ENCODE data around the gene SPATS1.
"Not testable (repeated sequence)": the region's sequence is repeated elsewhere in the genome, so short reads cannot be mapped to it uniquely, and the experiment has no call there.

Gene SPATS1

GRCh38 chr6:44312901-44313788 is 29.3 kb upstream of the SPATS1 start, which contains the start of gene AARS2:
TSS of gene AARS2 (minus strand) at chr6:44313347. CDS start at chr6:44313323, 24 bp downstream.
- DNase-seq = peak; percentile 72

- not testable (repeated sequence) for DNase-seq
Measured at GRCh38 chr6:44314657-44315056, 27.8 kb upstream of the SPATS1 start.

- no peak for DNase-seq
Measured at GRCh38 chr6:44315516-44315915, 26.9 kb upstream of the SPATS1 start.

- no peak for DNase-seq
Measured at GRCh38 chr6:44315951-44316350, 26.5 kb upstream of the SPATS1 start.

GRCh38 chr6:44316481-44316880 is 26.0 kb upstream of the SPATS1 start:
- DNase-seq = no peak

- DNase-seq = not testable (repeated sequence)
Measured at GRCh38 chr6:44317136-44317631, 25.3 kb upstream of the SPATS1 start.

GRCh38 chr6:44321210-44321609 is 21.2 kb upstream of the SPATS1 start:
- DNase-seq = no peak

GRCh38 chr6:44327096-44327495 is 15.4 kb upstream of the SPATS1 start:
- DNase-seq = no peak

- DNase-seq = no peak
Measured at GRCh38 chr6:44327760-44328159, 14.7 kb upstream of the SPATS1 start.

- not testable (repeated sequence) for DNase-seq
Measured at GRCh38 chr6:44328203-44328602, 14.2 kb upstream of the SPATS1 start.

GRCh38 chr6:44329858-44330257 is 12.6 kb upstream of the SPATS1 start:
- no peak for DNase-seq

- no peak for DNase-seq
Measured at GRCh38 chr6:44332585-44332984, 9.9 kb upstream of the SPATS1 start.

- no peak for DNase-seq
Measured at GRCh38 chr6:44333273-44333919, 9.1 kb upstream of the SPATS1 start.

- no peak for DNase-seq
Measured at GRCh38 chr6:44333942-44334341, 8.5 kb upstream of the SPATS1 start.

- DNase-seq = no peak
Measured at GRCh38 chr6:44335631-44336030, 6.8 kb upstream of the SPATS1 start.

- DNase-seq = peak; percentile 47
Measured at GRCh38 chr6:44338228-44339122, 4.0 kb upstream of the SPATS1 start.

- no peak for DNase-seq
Measured at GRCh38 chr6:44339301-44339700, 3.1 kb upstream of the SPATS1 start.

- no peak for DNase-seq
Measured at GRCh38 chr6:44339763-44340625, 2.5 kb upstream of the SPATS1 start.

GRCh38 chr6:44341095-44341890 is 1.2 kb upstream of the SPATS1 start:
- DNase-seq = no peak

GRCh38 chr6:44342052-44342451 is 398 bp upstream of the SPATS1 start:
- DNase-seq = no peak

- DNase-seq = not testable (repeated sequence)
Measured at GRCh38 chr6:44346818-44347217, 4.4 kb downstream of the SPATS1 start.
